Measurements from ENCODE around the gene CFAP251. TPM values are rescaled to one million over a fixed set of nuclear protein-coding genes. Genes with fewer than 3 reads are reported as not detected.

The CFAP251 gene
- total and polyA plus RNA-seq, 2 donors, result 1.2 to 2.0 TPM

GRCh38 chr12:121961195-121961879 is 42.9 kb downstream of the CFAP251 start:
- H3K27ac ChIP-seq (ENCODE audit: low read depth in 1 of 2, low read length in 1 of 2), result no peak overlapping the region
- 96% methylated on average over 5 of the region's 5 CpGs for WGBS
- H3K36me3 ChIP-seq (ENCODE audit: control insufficient read depth in 2 of 2, insufficient read depth in 2 of 2, low read length in 1 of 2), result no peaks in the 10 kb centered on the region
- H3K27me3 ChIP-seq (ENCODE audit: control insufficient read depth in 2 of 2, insufficient read depth in 1 of 2, low read length in 1 of 2), result no peaks in the 10 kb centered on the region
- H3K4me3 ChIP-seq (ENCODE audit: low read length in 2 of 2), result no peak overlapping the region
- H3K4me1 ChIP-seq (ENCODE audit: control insufficient read depth in 2 of 2, insufficient read depth in 2 of 2, low read length in 2 of 2), result peaks cover 0 to 3% of the 10 kb centered on the region in 2 donors
- H3K9me3 ChIP-seq (ENCODE audit: control insufficient read depth in 2 of 2, insufficient read depth in 1 of 2, low read length in 1 of 2), result no peaks in the 10 kb centered on the region
- no peak for DNase-seq (ENCODE audit: low read depth in 6 of 9, low spot score in 9 of 9)

DNA sequence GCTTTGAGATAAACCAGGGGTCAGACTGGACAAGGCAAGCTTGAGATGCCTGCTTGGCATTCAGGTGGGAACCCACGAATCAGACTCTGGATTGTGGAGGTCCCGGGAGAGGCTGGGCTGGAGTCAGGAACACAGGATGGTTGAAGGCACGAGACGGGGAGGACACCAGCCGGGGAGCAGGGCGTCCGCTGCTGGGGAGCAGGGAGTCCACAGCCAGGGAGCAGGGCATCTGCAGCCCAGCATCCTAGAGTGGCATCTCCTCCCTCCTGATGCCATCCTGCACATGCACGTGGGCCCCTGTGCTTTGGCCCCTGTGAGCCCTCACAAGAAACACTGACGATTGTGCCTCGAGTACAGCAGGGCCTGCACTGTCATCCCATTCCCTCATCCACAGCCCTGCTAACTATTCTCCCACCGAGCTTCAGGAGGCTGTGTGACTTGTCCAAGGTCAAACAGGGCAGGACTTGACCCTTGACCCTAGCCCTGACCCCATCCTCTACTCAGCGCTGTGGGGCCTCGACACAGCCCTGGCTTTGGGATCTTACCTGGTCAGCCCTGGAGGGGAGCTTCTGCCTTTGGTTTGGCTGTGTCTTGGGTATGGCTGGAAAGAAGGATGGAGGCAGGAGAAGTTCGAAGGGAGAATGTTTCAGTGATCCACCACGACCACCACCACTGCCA is 45.1 kb downstream of the CFAP251 start:
- DNase-seq (ENCODE audit: low read depth in 6 of 9, low spot score in 9 of 9), result no peak
- WGBS, result 90% methylated on average over 15 of the region's 15 CpGs

GRCh38 chr12:121964813-121965643 is 46.6 kb downstream of the CFAP251 start:
- no peak overlapping the region for H3K4me3 ChIP-seq (ENCODE audit: low read length in 2 of 2)
- peaks cover 0 to 20% of the 10 kb centered on the region in 2 donors for H3K4me1 ChIP-seq (ENCODE audit: control insufficient read depth in 2 of 2, insufficient read depth in 2 of 2, low read length in 2 of 2)
- H3K27me3 ChIP-seq (ENCODE audit: control insufficient read depth in 2 of 2, insufficient read depth in 1 of 2, low read length in 1 of 2), result no peaks in the 10 kb centered on the region
- DNase-seq (ENCODE audit: low read depth in 6 of 9, low spot score in 9 of 9), result no peak
- peaks cover 0 to 4% of the 10 kb centered on the region in 2 donors for H3K36me3 ChIP-seq (ENCODE audit: control insufficient read depth in 2 of 2, insufficient read depth in 2 of 2, low read length in 1 of 2)
- H3K9me3 ChIP-seq (ENCODE audit: control insufficient read depth in 2 of 2, insufficient read depth in 1 of 2, low read length in 1 of 2), result no peaks in the 10 kb centered on the region
- H3K27ac ChIP-seq (ENCODE audit: low read depth in 1 of 2, low read length in 1 of 2), result no peak overlapping the region
- 88% methylated on average over 9 of the region's 9 CpGs for WGBS

More for the DNA sequence above, 45.1 kb downstream of the CFAP251 start:
- H3K27me3 ChIP-seq (ENCODE audit: control insufficient read depth in 2 of 2, insufficient read depth in 1 of 2, low read length in 1 of 2), result no peaks in the 10 kb centered on the region
- peaks cover 0 to 7% of the 10 kb centered on the region in 2 donors for H3K4me1 ChIP-seq (ENCODE audit: control insufficient read depth in 2 of 2, insufficient read depth in 2 of 2, low read length in 2 of 2)
- no peaks in the 10 kb centered on the region for H3K9me3 ChIP-seq (ENCODE audit: control insufficient read depth in 2 of 2, insufficient read depth in 1 of 2, low read length in 1 of 2)
- H3K36me3 ChIP-seq (ENCODE audit: control insufficient read depth in 2 of 2, insufficient read depth in 2 of 2, low read length in 1 of 2), result peaks cover 0 to 4% of the 10 kb centered on the region in 2 donors
- H3K27ac ChIP-seq (ENCODE audit: low read depth in 1 of 2, low read length in 1 of 2), result no peak overlapping the region
- no peak overlapping the region for H3K4me3 ChIP-seq (ENCODE audit: low read length in 2 of 2)

DNA sequence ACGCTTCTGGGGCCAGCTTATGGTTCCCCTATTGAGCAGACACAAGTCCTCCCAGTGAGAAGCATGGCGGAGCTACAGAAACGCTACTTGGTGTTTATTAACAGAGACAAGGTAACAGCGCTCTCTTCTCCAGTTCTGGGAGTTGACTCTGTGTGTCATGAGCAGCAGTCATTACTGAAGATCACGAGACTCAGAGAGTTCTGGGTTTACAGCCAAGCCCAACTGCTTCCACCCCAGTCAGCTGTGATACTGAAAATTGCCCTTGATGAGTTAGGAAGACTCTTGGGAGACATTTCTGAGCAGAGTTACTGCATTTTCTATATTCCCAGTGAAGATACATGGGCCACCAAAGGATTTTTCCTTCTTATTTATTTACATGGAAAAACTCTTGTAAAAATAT is 48.6 kb downstream of the CFAP251 start:
- Histone ChIP-seq H3K4me1 (ENCODE audit: control insufficient read depth in 2 of 2, insufficient read depth in 2 of 2, low read length in 2 of 2) (peaks cover 0 to 20% of the 10 kb centered on the region in 2 donors), H3K36me3 (ENCODE audit: control insufficient read depth in 2 of 2, insufficient read depth in 2 of 2, low read length in 1 of 2) (peaks cover 2 to 4% of the 10 kb centered on the region in 2 donors), H3K4me3 (ENCODE audit: low read length in 2 of 2) (no peak overlapping the region), H3K27me3 (ENCODE audit: control insufficient read depth in 2 of 2, insufficient read depth in 1 of 2, low read length in 1 of 2) (no peaks in the 10 kb centered on the region), H3K9me3 (ENCODE audit: control insufficient read depth in 2 of 2, insufficient read depth in 1 of 2, low read length in 1 of 2) (no peaks in the 10 kb centered on the region), H3K27ac (ENCODE audit: low read depth in 1 of 2, low read length in 1 of 2) (no peak overlapping the region)
- WGBS, result 97% methylated on average over 5 of the region's 5 CpGs
- DNase-seq (ENCODE audit: low read depth in 6 of 9, low spot score in 9 of 9), result no peak

- peaks cover 2 to 4% of the 10 kb centered on the region in 2 donors for H3K36me3 ChIP-seq (ENCODE audit: control insufficient read depth in 2 of 2, insufficient read depth in 2 of 2, low read length in 1 of 2)
- H3K27ac ChIP-seq (ENCODE audit: low read depth in 1 of 2, low read length in 1 of 2), result peak overlapping the region in 1 of 2 donors; percentile 37
- H3K27me3 ChIP-seq (ENCODE audit: control insufficient read depth in 2 of 2, insufficient read depth in 1 of 2, low read length in 1 of 2), result no peaks in the 10 kb centered on the region
- no peak overlapping the region for H3K4me3 ChIP-seq (ENCODE audit: low read length in 2 of 2)
- peak in 2 of 9 donors; percentile 24 to 49 for DNase-seq (ENCODE audit: low read depth in 6 of 9, low spot score in 9 of 9)
- 24% methylated on average over 10 of the region's 10 CpGs for WGBS
- H3K4me1 ChIP-seq (ENCODE audit: control insufficient read depth in 2 of 2, insufficient read depth in 2 of 2, low read length in 2 of 2), result peaks cover 0 to 20% of the 10 kb centered on the region in 2 donors
- H3K9me3 ChIP-seq (ENCODE audit: control insufficient read depth in 2 of 2, insufficient read depth in 1 of 2, low read length in 1 of 2), result peaks cover 0 to 10% of the 10 kb centered on the region in 2 donors
These were observed 50.5 kb downstream of the CFAP251 start for GRCh38 chr12:121968876-121969275.

DNA sequence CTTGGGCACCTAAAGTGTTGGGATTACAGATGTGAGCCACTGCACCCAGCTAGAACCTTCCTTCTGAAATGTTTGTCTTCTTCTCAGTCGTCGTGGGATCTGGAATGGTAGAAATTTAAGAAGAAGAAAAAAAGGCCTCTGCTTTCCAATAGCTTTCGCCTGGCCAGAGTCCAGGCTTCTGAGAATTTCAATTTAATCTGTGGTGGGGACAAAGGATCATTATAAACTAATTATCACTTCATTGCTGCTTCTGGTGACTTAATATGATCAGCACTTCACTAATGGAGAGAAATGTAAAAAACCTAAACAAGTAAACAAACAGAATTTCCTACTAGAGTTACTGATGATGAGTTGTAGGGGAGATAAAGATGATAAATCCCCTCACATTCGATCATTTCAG is 51.3 kb downstream of the CFAP251 start:
- 97% methylated on average over 4 of the region's 4 CpGs for WGBS
- Histone ChIP-seq H3K4me3 (ENCODE audit: low read length in 2 of 2) (no peak overlapping the region), H3K9me3 (ENCODE audit: control insufficient read depth in 2 of 2, insufficient read depth in 1 of 2, low read length in 1 of 2) (peaks cover 0 to 10% of the 10 kb centered on the region in 2 donors), H3K27me3 (ENCODE audit: control insufficient read depth in 2 of 2, insufficient read depth in 1 of 2, low read length in 1 of 2) (no peaks in the 10 kb centered on the region), H3K36me3 (ENCODE audit: control insufficient read depth in 2 of 2, insufficient read depth in 2 of 2, low read length in 1 of 2) (peaks cover 2 to 4% of the 10 kb centered on the region in 2 donors), H3K27ac (ENCODE audit: low read depth in 1 of 2, low read length in 1 of 2) (no peak overlapping the region), H3K4me1 (ENCODE audit: control insufficient read depth in 2 of 2, insufficient read depth in 2 of 2, low read length in 2 of 2) (peaks cover 0 to 22% of the 10 kb centered on the region in 2 donors)
- no peak for DNase-seq (ENCODE audit: low read depth in 6 of 9, low spot score in 9 of 9)

DNA sequence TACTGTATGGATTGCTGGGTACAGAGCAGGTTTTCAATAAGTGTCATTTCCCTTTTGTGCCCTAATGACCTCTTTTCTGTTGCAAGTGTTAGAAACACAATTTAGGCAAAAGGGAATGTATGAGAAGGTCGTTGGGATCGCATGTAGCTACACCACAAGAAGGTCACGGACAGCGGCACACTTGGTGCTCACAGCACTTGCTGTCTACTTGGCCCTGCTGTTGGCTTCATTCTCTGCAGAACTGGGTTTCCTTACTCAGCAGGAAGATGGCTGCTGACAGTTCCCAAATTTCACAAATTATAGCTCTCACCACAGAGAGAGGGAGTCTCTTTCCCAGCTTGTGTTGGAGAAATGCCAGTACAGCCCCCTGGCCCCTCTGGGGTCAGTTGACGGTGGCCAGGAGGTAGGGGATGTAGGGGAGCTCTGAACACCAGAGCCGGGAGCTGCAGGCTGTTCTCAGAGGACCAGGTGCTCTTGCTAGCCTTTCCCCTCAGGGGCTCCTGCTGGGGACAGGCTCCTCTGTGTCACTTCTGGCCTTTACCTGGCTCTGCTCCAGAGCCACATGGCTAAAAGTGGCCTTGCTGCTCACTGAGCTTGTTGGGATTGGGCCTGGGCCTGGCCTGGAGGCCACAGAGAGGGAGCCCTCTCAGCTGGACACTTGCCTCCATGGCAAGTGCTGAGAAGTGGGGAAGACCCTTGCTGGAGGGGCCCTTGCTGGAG is 52.3 kb downstream of the CFAP251 start:
- WGBS, result 87% methylated on average over 6 of the region's 6 CpGs
- no peak overlapping the region for H3K27ac ChIP-seq (ENCODE audit: low read depth in 1 of 2, low read length in 1 of 2)
- peaks cover 0 to 23% of the 10 kb centered on the region in 2 donors for H3K4me1 ChIP-seq (ENCODE audit: control insufficient read depth in 2 of 2, insufficient read depth in 2 of 2, low read length in 2 of 2)
- no peaks in the 10 kb centered on the region for H3K27me3 ChIP-seq (ENCODE audit: control insufficient read depth in 2 of 2, insufficient read depth in 1 of 2, low read length in 1 of 2)
- peaks cover 2 to 4% of the 10 kb centered on the region in 2 donors for H3K36me3 ChIP-seq (ENCODE audit: control insufficient read depth in 2 of 2, insufficient read depth in 2 of 2, low read length in 1 of 2)
- H3K9me3 ChIP-seq (ENCODE audit: control insufficient read depth in 2 of 2, insufficient read depth in 1 of 2, low read length in 1 of 2), result peaks cover 0 to 10% of the 10 kb centered on the region in 2 donors
- no peak for DNase-seq (ENCODE audit: low read depth in 6 of 9, low spot score in 9 of 9)
- no peak overlapping the region for H3K4me3 ChIP-seq (ENCODE audit: low read length in 2 of 2)

GRCh38 chr12:121974026-121974985 is 55.9 kb downstream of the CFAP251 start:
- Histone ChIP-seq H3K36me3 (ENCODE audit: control insufficient read depth in 2 of 2, insufficient read depth in 2 of 2, low read length in 1 of 2) (peaks cover 0 to 2% of the 10 kb centered on the region in 2 donors), H3K9me3 (ENCODE audit: control insufficient read depth in 2 of 2, insufficient read depth in 1 of 2, low read length in 1 of 2) (peaks cover 0 to 10% of the 10 kb centered on the region in 2 donors), H3K4me1 (ENCODE audit: control insufficient read depth in 2 of 2, insufficient read depth in 2 of 2, low read length in 2 of 2) (peaks cover 2 to 15% of the 10 kb centered on the region in 2 donors), H3K27me3 (ENCODE audit: control insufficient read depth in 2 of 2, insufficient read depth in 1 of 2, low read length in 1 of 2) (no peaks in the 10 kb centered on the region), H3K4me3 (ENCODE audit: low read length in 2 of 2) (no peak overlapping the region), H3K27ac (ENCODE audit: low read depth in 1 of 2, low read length in 1 of 2) (no peak overlapping the region)
- no peak for DNase-seq (ENCODE audit: low read depth in 6 of 9, low spot score in 9 of 9)
- WGBS, result 77% methylated on average over 13 of the region's 13 CpGs
